ENCODE data around the gene EHMT1.

- TF ChIP-seq CTCF (IDR thresholded peaks at IDR 0.05 in 4 of 5, conservative IDR thresholded peaks at IDR 0.05 in 1 of 5): no peak
- TF ChIP-seq POLR2A (IDR thresholded peaks at IDR 0.05): no peak
These were observed 246.9 kb downstream of the EHMT1 start for GRCh38 chr9:137865581-137866145.
